GM19463 (cell line): ENCODE results near the gene MAP3K3.

ENCODE experiments used
- ATAC-seq: cut with Tn5 transposase; IDR thresholded peaks from one replicate; pipeline ENCODE4 v1.9.1; 2021; ENCODE audit warnings: mild to moderate bottlenecking, moderate library complexity; ENCODE audit not compliant: unreplicated experiment

Gene MAP3K3

GRCh38 chr17:63692195-63692816, 70.1 kb downstream of the MAP3K3 start:
- no peak for ATAC-seq

GRCh38 chr17:63693411-63694113, 71.3 kb downstream of the MAP3K3 start:
- ATAC-seq: no peak

GRCh38 chr17:63694229-63694949, 72.2 kb downstream of the MAP3K3 start:
- no peak for ATAC-seq

GRCh38 chr17:63694950-63695773, 72.9 kb downstream of the MAP3K3 start:
- ATAC-seq: no peak

- no peak for ATAC-seq
Observed at GRCh38 chr17:63695889-63696288, 73.7 kb downstream of the MAP3K3 start.

GRCh38 chr17:63696381-63696961, 74.3 kb downstream of the MAP3K3 start:
- no peak for ATAC-seq

- ATAC-seq: peak; percentile 29
Observed at GRCh38 chr17:63697341-63698286, 75.4 kb downstream of the MAP3K3 start.

GRCh38 chr17:63698381-63698885, 76.2 kb downstream of the MAP3K3 start:
- ATAC-seq: no peak

- ATAC-seq: peak; percentile 27
Observed at GRCh38 chr17:63698886-63699637, 76.8 kb downstream of the MAP3K3 start.

- peak; percentile 18 for ATAC-seq
Observed at GRCh38 chr17:63699638-63700527, 77.7 kb downstream of the MAP3K3 start, which contains the start of gene LIMD2. LIMD2 (minus strand) TSS chr17:63700125; CDS start chr17:63699298, 827 bp downstream.

GRCh38 chr17:63700528-63701455, 78.6 kb downstream of the MAP3K3 start:
- ATAC-seq: no peak

GRCh38 chr17:63701456-63701820, 79.2 kb downstream of the MAP3K3 start:
- ATAC-seq: no peak

- ATAC-seq: no peak
Observed at GRCh38 chr17:63701868-63702720, 79.9 kb downstream of the MAP3K3 start.

GRCh38 chr17:63702721-63703015, 80.5 kb downstream of the MAP3K3 start:
- ATAC-seq: no peak

- ATAC-seq: no peak
Observed at GRCh38 chr17:63703029-63703428, 80.8 kb downstream of the MAP3K3 start.
